ENCODE data around the gene AJAP1. TPM values are rescaled to one million over a fixed set of nuclear protein-coding genes. Genes with fewer than 3 reads are reported as not detected.

Gene AJAP1
- total and polyA plus RNA-seq, 10 of the 15 experiments (the other 5 are each of a cell fraction or from before 2014, with no cell fraction given): not detected

DNA sequence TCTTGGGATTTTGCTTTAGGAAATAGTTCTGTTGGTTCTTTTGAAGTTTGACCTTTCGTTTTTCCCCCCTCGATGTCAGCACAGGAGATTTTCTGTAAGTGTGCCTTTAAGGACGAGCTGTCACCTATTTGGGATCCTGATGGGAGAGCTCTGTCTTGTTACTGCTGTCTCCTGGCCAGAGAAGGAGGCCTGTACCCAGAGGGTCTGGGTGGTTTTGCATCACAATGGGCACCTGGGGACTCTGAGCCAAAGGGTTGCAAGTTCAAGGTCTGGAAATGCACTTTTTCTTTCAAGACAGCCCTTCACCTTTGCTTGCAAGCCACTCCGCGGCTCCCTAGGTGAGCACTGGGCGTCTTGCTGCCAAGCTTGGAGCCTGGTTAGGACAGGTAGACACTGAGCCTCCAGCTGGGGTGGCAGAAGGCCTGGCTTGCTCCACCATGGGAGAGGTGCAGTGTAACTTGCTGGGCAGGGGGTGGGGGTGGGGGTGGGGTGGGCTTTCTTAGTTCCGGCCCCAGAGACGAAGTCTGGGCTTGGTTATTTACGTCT lies 2.9 kb downstream of the AJAP1 start:
- ChIA-PET POLR2A (no interaction called here), SMC1A (ENCODE audit: uncharacterized antibody, unreplicated experiment) (interaction anchor here (1.8 kb wide), 1 partner anchor 166 kb away, joined by 4 read pairs; no protein-coding TSS in a partner anchor), RAD21 (ENCODE audit: unreplicated experiment) (interaction anchor here (0.9 kb wide), 1 partner anchor 170 kb away, joined by 3 read pairs; no protein-coding TSS in a partner anchor), CTCF (no interaction called here)
- WGBS (ENCODE audit: insufficient coverage, insufficient replicate concordance, low lambda C conversion rate, missing lambda C conversion rate): 18% methylated on average over 9 of the region's 9 CpGs
- Histone ChIP-seq H3K9me3 (replicated peaks; ENCODE audit: control insufficient read depth, insufficient read depth, low read length) (no peaks in the 10 kb centered on the region), H3K79me2 (ENCODE audit: control insufficient read depth, insufficient read depth, low read length) (no peaks in the 10 kb centered on the region), H3K27ac (ENCODE audit: control insufficient read depth, insufficient read depth) (no peak overlapping the region), H3K4me1 (ENCODE audit: control insufficient read depth, insufficient read depth, low read length) (no peaks in the 10 kb centered on the region), H3K27me3 (replicated peaks in 1 of 2; ENCODE audit: control insufficient read depth in 2 of 2, insufficient read depth in 2 of 2, low read length in 1 of 2) (peaks cover 0 to 6% of the 10 kb centered on the region in 2 experiments; a peak in 3 of 4 replicates), H3K36me3 (ENCODE audit: control insufficient read depth in 2 of 2, insufficient read depth in 2 of 2, low read length in 1 of 2) (no peaks in the 10 kb centered on the region), H2AFZ (ENCODE audit: control insufficient read depth, low read depth, low read length) (no peak overlapping the region), H3K4me2 (ENCODE audit: control insufficient read depth, insufficient read depth) (no peak overlapping the region), H3K4me3 (no peak overlapping the region), H3K9ac (ENCODE audit: control insufficient read depth, insufficient read depth, low read length) (no peak overlapping the region), H4K20me1 (ENCODE audit: control insufficient read depth, insufficient read depth) (no peaks in the 10 kb centered on the region)
- no peak for DNase-seq (ENCODE audit: low read depth, low spot score)
- no TSS peak for BruUV-seq (replicated peaks)
- no peak for TF ChIP-seq SP1 (IDR thresholded peaks at IDR 0.05; ENCODE audit: low read depth, low read length)
- TF ChIP-seq BRCA1 (IDR thresholded peaks at IDR 0.05; ENCODE audit: low read depth, low read length): no peak
- TF ChIP-seq, protein P1, sequence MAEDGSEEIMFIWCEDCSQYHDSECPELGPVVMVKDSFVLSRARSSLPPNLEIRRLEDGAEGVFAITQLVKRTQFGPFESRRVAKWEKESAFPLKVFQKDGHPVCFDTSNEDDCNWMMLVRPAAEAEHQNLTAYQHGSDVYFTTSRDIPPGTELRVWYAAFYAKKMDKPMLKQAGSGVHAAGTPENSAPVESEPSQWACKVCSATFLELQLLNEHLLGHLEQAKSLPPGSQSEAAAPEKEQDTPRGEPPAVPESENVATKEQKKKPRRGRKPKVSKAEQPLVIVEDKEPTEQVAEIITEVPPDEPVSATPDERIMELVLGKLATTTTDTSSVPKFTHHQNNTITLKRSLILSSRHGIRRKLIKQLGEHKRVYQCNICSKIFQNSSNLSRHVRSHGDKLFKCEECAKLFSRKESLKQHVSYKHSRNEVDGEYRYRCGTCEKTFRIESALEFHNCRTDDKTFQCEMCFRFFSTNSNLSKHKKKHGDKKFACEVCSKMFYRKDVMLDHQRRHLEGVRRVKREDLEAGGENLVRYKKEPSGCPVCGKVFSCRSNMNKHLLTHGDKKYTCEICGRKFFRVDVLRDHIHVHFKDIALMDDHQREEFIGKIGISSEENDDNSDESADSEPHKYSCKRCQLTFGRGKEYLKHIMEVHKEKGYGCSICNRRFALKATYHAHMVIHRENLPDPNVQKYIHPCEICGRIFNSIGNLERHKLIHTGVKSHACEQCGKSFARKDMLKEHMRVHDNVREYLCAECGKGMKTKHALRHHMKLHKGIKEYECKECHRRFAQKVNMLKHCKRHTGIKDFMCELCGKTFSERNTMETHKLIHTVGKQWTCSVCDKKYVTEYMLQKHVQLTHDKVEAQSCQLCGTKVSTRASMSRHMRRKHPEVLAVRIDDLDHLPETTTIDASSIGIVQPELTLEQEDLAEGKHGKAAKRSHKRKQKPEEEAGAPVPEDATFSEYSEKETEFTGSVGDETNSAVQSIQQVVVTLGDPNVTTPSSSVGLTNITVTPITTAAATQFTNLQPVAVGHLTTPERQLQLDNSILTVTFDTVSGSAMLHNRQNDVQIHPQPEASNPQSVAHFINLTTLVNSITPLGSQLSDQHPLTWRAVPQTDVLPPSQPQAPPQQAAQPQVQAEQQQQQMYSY (CRISPR knock-in tag; IDR thresholded peaks at IDR 0.05): no peak
- no peak for TF ChIP-seq PAX5 (IDR thresholded peaks at IDR 0.05; ENCODE audit: borderline replicate concordance, low read depth, low read length)
- TF ChIP-seq RAD21 (IDR thresholded peaks at IDR 0.05; ENCODE audit: insufficient read depth, low read depth, low read length): no peak
- no peak for TF ChIP-seq BCL11A (IDR thresholded peaks at IDR 0.05; ENCODE audit: low read depth, low read length)
- TF ChIP-seq, protein P2, sequence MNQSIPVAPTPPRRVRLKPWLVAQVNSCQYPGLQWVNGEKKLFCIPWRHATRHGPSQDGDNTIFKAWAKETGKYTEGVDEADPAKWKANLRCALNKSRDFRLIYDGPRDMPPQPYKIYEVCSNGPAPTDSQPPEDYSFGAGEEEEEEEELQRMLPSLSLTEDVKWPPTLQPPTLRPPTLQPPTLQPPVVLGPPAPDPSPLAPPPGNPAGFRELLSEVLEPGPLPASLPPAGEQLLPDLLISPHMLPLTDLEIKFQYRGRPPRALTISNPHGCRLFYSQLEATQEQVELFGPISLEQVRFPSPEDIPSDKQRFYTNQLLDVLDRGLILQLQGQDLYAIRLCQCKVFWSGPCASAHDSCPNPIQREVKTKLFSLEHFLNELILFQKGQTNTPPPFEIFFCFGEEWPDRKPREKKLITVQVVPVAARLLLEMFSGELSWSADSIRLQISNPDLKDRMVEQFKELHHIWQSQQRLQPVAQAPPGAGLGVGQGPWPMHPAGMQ (IDR thresholded peaks at IDR 0.05; ENCODE audit: borderline replicate concordance): no peak
- no peak for TF ChIP-seq SUZ12 (IDR thresholded peaks at IDR 0.05; ENCODE audit: unreplicated experiment)
- TF ChIP-seq SPI1 (IDR thresholded peaks at IDR 0.05; ENCODE audit: borderline replicate concordance, insufficient read depth, low read depth, low read length): no peak
- TF ChIP-seq, protein P3, sequence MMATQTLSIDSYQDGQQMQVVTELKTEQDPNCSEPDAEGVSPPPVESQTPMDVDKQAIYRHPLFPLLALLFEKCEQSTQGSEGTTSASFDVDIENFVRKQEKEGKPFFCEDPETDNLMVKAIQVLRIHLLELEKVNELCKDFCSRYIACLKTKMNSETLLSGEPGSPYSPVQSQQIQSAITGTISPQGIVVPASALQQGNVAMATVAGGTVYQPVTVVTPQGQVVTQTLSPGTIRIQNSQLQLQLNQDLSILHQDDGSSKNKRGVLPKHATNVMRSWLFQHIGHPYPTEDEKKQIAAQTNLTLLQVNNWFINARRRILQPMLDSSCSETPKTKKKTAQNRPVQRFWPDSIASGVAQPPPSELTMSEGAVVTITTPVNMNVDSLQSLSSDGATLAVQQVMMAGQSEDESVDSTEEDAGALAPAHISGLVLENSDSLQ (IDR thresholded peaks at IDR 0.05): no peak
- TF ChIP-seq SMAD1 (IDR thresholded peaks at IDR 0.05; ENCODE audit: low read depth, partially characterized antibody): no peak
- TF ChIP-seq, protein P4, sequence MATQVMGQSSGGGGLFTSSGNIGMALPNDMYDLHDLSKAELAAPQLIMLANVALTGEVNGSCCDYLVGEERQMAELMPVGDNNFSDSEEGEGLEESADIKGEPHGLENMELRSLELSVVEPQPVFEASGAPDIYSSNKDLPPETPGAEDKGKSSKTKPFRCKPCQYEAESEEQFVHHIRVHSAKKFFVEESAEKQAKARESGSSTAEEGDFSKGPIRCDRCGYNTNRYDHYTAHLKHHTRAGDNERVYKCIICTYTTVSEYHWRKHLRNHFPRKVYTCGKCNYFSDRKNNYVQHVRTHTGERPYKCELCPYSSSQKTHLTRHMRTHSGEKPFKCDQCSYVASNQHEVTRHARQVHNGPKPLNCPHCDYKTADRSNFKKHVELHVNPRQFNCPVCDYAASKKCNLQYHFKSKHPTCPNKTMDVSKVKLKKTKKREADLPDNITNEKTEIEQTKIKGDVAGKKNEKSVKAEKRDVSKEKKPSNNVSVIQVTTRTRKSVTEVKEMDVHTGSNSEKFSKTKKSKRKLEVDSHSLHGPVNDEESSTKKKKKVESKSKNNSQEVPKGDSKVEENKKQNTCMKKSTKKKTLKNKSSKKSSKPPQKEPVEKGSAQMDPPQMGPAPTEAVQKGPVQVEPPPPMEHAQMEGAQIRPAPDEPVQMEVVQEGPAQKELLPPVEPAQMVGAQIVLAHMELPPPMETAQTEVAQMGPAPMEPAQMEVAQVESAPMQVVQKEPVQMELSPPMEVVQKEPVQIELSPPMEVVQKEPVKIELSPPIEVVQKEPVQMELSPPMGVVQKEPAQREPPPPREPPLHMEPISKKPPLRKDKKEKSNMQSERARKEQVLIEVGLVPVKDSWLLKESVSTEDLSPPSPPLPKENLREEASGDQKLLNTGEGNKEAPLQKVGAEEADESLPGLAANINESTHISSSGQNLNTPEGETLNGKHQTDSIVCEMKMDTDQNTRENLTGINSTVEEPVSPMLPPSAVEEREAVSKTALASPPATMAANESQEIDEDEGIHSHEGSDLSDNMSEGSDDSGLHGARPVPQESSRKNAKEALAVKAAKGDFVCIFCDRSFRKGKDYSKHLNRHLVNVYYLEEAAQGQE (IDR thresholded peaks at IDR 0.05; ENCODE audit: low read depth, low read length): no peak
- no peak for TF ChIP-seq MTA2 (IDR thresholded peaks at IDR 0.05; ENCODE audit: low read depth)
- no peak for ATAC-seq
- no peak for FAIRE-seq
- in situ Hi-C loops (cut with MboI): loop anchor here (10.0 kb wide), 1 partner anchor 167 kb away; no protein-coding TSS in a partner anchor
- intact Hi-C loops (cut with micrococcal nuclease; ENCODE audit: unreplicated experiment): loop anchor here (2.0 kb wide), 1 partner anchor 169 kb away; no protein-coding TSS in a partner anchor
